Endometrial microvascular endothelial cells (primary cell): ENCODE results near the gene HMGB2. TPM values are rescaled to one million over a fixed set of nuclear protein-coding genes. Genes with fewer than 3 reads are reported as not detected.

Experiments
- in situ Hi-C: cut with HindIII; loops from 2 replicates; pipeline ENCODE4 v1.10.0; 2017; ENCODE audit warnings: low sequenced_read_pairs, low pct_unique_long_range_greater_than_20kb; ENCODE audit errors: inconsistent ontology term
- total RNA-seq: library from RNA; depleted of rRNA; stranded (reverse); fragments of >200 nt; gene quantifications from one replicate; pipeline ENCODE4 v1.2.3, GENCODE V29; 2015; ENCODE audit errors: inconsistent ontology term

Gene HMGB2
- total RNA-seq, 1 donor from 2014 or later: 77.2 TPM

DNA sequence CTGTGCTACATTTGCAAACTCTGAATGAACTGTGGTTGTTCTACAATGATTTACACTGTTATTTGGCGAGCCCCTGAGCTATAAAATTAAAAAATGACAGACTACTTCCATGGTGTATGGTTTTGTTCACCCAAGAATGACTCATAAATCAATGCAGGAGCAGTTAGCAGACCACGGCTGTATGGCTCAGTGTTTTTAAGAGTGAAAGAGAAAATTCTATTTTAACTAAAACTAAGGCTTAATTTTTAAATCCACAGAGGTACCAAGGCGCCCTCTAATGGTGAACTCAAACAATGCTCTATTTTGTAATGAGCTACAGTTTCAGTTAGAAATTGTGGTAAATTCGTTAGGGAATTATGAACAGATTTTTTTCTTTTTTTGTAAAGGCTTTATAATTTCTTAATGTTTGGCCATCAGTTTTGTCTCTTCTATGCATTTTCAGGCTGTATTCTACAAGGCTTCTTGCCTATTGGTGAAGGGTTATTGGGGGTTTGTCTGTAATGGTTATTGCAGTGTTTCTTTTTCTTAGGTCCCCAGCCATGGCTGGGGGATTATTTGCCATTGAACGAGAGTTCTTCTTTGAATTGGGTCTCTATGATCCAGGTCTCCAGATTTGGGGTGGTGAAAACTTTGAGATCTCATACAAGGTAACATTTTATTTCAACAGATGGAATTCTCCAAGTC is 32.5 kb downstream of the HMGB2 start:
- in situ Hi-C loops: no loop called here

GRCh38 chr4:173294444-173294843 is 39.7 kb downstream of the HMGB2 start:
- in situ Hi-C loops: no loop called here

DNA sequence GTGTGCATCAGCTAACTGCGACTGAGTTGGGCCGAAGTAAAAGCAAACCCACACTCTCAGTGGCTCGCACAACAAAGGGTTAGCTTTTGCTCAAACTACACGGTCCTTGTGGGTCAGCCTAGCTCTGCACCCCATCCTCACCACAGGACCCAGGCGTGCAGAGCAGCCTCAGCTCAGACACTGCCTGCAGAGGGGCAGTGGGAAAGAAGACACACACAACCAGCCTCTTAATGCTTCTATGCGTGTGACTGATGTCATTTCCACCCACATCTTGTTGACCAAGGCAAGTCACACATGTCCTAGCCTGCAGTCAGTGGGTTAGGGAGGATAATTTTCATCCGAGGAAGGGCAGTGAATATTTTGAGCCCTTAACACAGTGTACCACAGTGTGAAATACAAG is 40.5 kb downstream of the HMGB2 start:
- in situ Hi-C loops: no loop called here

- in situ Hi-C loops: no loop called here
Observed at GRCh38 chr4:173291899-173292298, 42.3 kb downstream of the HMGB2 start.

DNA sequence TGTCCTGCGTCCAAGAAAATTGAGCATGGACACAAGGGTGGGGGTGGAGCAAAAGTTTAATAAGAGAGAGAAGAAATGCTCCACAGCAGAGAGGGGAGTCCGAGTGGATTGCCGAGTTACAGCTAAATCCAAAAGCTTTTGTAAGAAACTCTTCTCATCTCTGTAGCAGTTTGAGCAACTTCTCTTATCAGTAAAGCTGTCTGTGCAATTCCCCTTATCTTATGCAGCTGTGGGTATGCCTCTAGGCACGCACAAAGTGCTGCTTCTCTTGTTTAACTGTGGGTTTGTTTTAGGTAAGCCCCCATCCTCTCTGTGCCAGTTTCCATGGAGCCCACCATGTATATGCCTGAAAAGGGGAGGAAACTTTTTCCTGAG is 44.8 kb downstream of the HMGB2 start:
- in situ Hi-C loops: no loop called here

- in situ Hi-C loops: no loop called here
Observed at GRCh38 chr4:173288698-173289352, 45.3 kb downstream of the HMGB2 start.

GRCh38 chr4:173288296-173288695 is 45.9 kb downstream of the HMGB2 start:
- in situ Hi-C loops: no loop called here

GRCh38 chr4:173287486-173287885 is 46.7 kb downstream of the HMGB2 start:
- in situ Hi-C loops: no loop called here

- in situ Hi-C loops: no loop called here
Observed at GRCh38 chr4:173284463-173284862, 49.7 kb downstream of the HMGB2 start.

DNA sequence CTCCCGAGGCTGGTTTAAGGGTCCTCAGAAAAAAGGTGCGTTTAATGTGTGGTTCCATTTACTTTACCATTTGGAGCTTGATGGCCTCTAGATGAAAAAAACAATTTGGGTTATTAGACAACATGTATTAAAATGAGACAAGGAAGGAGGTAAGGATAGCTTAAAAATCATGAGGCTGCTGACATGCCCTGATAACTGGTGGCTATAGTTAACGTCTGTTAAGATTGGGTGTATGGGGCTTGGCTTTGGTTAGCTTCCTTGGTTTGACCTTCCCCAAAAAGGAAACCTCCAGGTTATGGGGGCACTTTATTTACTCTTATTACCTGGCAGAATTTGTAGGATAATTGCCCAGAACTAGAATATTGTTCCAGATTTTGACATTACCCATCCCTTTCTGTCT is 51.5 kb downstream of the HMGB2 start:
- in situ Hi-C loops: no loop called here

- in situ Hi-C loops: no loop called here
Observed at GRCh38 chr4:173282256-173282562, 51.9 kb downstream of the HMGB2 start.

DNA sequence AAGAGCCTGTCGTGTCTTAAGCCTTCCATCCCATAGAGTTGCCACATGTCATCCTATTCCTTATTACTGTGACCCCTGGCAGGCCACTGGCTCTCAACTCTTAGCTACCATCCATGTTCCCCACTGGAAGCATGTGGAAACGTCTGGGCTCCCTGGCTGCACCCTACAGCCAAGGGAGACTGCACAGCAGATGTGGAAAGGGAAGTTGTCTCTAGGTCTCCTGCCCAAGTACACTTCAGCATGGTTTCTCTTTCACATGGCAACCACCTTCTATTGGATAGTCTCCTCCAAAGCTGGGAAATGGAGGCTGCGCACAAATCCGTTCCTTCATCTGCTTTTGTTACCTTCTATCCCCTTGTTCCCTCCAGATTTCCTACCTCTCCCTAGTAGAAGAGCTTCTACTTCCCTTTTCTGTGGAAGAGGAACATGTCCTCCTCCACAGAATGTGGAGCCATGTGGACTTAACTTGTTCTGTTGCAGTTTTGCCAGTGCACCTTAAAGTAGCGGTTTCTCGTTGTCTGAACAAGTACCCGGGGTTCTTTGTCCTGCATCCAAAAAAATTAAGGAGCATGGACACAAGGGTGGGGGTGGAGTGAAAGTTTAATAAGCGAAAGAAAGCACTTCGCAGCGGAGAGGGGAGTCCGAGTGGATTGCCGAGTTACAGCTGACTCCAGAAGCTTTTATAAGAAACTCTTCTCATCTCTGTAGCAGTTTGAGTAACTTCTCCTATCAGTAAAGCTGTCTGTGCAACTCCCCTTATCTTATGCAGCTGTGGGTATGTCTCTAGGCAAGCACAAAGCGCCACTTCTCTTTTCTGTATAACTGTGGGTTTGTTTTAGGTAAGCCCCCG is 52.5 kb downstream of the HMGB2 start:
- in situ Hi-C loops: no loop called here

Other genes starting within 250 kb of the HMGB2 start
- 38.7 TPM for gene GALNT7, start 165.5 kb downstream of the HMGB2 start, total RNA-seq
- 12.3 TPM for gene SAP30, start 36.6 kb upstream of the HMGB2 start, total RNA-seq
- not detected for gene SCRG1, start 64.8 kb upstream of the HMGB2 start, total RNA-seq
- gene HAND2, start 195.9 kb upstream of the HMGB2 start, total RNA-seq: not detected